Measurements from ENCODE around the gene ADAM12. TPM values are rescaled to one million over a fixed set of nuclear protein-coding genes. Genes with fewer than 3 reads are reported as not detected.

Gene ADAM12
- total and polyA plus RNA-seq, 2 experiments from 2014 or later: 0.13 to 0.87 TPM

GRCh38 chr10:126199221-126199998 lies 188.9 kb downstream of the ADAM12 start:
- H3K4me3 Mint-ChIP-seq: no peak overlapping the region
- H3K4me2 ChIP-seq: no peak overlapping the region

More at GRCh38 chr10:126199221-126199998, 188.9 kb downstream of the ADAM12 start:
- Histone ChIP-seq H3K27ac (ENCODE audit: low read depth) (no peak overlapping the region), H3K36me3 (ENCODE audit: insufficient read depth) (no peaks in the 10 kb centered on the region), H3K79me2 (replicated peaks; ENCODE audit: insufficient read depth) (no peaks in the 10 kb centered on the region), H3K27me3 (ENCODE audit: insufficient read depth) (no peaks in the 10 kb centered on the region), H3K4me3 (no peak overlapping the region), H4K20me1 (replicated peaks; ENCODE audit: insufficient read depth) (no peaks in the 10 kb centered on the region), H3K4me1 (ENCODE audit: insufficient read depth) (no peaks in the 10 kb centered on the region), H3F3A (replicated peaks; ENCODE audit: low read depth) (no peaks in the 10 kb centered on the region), H2AFZ (no peak overlapping the region), H3K9me2 (ENCODE audit: insufficient read depth) (0 out of 2 replicates have a peak, but pooled peaks cover 11% of the 10 kb centered on the region)
- Mint-ChIP-seq H3K27ac (no peak overlapping the region), H3K4me1 (no peaks in the 10 kb centered on the region), H3K9me3 (no peaks in the 10 kb centered on the region), H3K27me3 (ENCODE audit: insufficient read depth, low read depth, poor library complexity) (no peaks in the 10 kb centered on the region), H3K36me3 (ENCODE audit: low read depth) (no peaks in the 10 kb centered on the region)
- TF ChIP-seq ZNF462 (CRISPR knock-in tag; IDR thresholded peaks at IDR 0.05) (no peak), ZNF114 (CRISPR knock-in tag; IDR thresholded peaks at IDR 0.05) (no peak), EZH2phosphoT487 (IDR thresholded peaks at IDR 0.05; ENCODE audit: unreplicated experiment) (no peak)
- DNase-seq (ENCODE audit: low spot score): no peak
- ATAC-seq: no peak
